ENCODE measurements around the gene SKI.

The SKI gene

DNA sequence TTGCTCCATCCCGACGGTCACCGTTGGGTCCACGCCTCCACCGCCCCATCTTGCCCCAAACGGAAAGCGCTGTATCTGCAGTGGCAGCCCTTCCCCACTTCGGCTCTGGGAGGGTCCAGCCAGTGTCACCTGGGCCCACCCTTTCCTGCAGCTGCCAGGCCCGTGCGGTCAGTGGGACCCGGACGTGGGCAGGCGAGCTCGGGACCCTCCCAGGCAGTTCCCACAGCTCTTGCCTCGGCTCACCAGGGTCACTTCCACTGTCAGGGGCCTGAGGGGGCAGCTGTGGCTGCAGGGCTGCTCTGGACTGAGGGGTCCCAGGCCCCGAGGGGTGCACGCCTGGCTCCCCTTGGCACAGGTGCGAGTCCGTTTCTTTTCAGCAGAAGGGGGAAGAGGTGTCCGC, 80.7 kb downstream of the SKI start:
- H3K4me3 ChIP-seq (ENCODE audit: low read length) = no peak overlapping the region
- peaks cover 27% of the 10 kb centered on the region for H3K4me1 ChIP-seq (ENCODE audit: control insufficient read depth, insufficient read depth, low read length)
- no peak overlapping the region for H3K4me2 ChIP-seq (ENCODE audit: low read length)
- H3K9ac ChIP-seq (ENCODE audit: low read depth, low read length) = no peak overlapping the region
- no peaks in the 10 kb centered on the region for H3K9me3 ChIP-seq (replicated peaks; ENCODE audit: low read length)
- peaks cover 58% of the 10 kb centered on the region for H3K36me3 ChIP-seq (ENCODE audit: insufficient read depth, low read length)
- H3K27me3 ChIP-seq (ENCODE audit: control insufficient read depth, insufficient read depth, low read length) = no peaks in the 10 kb centered on the region

DNA sequence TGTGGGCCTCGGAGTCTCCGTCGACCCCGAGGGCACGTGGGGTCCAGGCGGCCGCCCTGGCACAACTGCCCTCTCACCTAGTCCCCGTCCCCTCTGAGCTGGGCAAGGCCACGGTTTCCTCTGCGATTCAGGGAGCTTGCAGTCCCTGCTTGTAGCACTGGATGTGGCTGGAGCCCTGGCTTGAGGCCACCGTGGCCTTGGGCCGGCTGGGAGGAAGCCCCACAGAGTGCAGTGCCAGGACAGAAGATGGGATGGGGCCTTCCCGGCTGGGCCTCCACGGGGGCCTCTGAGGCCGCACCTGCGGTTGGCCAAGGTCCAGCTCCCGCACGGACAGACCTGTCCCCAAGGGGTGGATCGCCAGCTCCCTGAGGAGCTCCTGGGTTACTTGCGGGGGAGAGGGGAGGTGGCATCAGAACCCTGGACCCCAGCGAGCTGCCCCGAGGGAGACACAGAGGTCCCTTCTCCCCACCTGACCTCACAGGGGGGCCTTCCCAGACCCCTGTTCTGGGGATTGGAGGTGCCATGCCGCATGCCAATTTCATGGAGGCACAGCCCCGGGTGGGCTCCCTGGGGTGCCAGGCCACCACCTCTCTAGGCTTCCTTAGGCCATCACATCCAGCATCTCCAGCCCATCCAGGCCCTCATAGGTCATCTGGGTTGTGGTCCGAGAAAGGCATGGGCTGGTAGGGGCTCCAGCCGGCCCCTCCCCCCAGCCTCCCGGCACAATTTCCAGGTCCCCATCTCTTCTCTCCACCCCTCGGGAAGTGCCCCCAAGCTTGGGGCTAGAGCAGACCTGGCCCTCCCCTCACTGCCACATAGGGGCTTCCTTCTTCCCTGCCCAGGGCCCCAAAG, 82.4 kb downstream of the SKI start:
- Histone ChIP-seq H3K4me2 (ENCODE audit: low read length) (no peak overlapping the region), H3K27me3 (ENCODE audit: control insufficient read depth, insufficient read depth, low read length) (no peaks in the 10 kb centered on the region), H3K4me3 (ENCODE audit: low read length) (no peak overlapping the region), H3K9me3 (replicated peaks; ENCODE audit: low read length) (no peaks in the 10 kb centered on the region), H3K4me1 (ENCODE audit: control insufficient read depth, insufficient read depth, low read length) (peaks cover 37% of the 10 kb centered on the region), H3K9ac (ENCODE audit: low read depth, low read length) (no peak overlapping the region), H3K36me3 (ENCODE audit: insufficient read depth, low read length) (peaks cover 41% of the 10 kb centered on the region)

DNA sequence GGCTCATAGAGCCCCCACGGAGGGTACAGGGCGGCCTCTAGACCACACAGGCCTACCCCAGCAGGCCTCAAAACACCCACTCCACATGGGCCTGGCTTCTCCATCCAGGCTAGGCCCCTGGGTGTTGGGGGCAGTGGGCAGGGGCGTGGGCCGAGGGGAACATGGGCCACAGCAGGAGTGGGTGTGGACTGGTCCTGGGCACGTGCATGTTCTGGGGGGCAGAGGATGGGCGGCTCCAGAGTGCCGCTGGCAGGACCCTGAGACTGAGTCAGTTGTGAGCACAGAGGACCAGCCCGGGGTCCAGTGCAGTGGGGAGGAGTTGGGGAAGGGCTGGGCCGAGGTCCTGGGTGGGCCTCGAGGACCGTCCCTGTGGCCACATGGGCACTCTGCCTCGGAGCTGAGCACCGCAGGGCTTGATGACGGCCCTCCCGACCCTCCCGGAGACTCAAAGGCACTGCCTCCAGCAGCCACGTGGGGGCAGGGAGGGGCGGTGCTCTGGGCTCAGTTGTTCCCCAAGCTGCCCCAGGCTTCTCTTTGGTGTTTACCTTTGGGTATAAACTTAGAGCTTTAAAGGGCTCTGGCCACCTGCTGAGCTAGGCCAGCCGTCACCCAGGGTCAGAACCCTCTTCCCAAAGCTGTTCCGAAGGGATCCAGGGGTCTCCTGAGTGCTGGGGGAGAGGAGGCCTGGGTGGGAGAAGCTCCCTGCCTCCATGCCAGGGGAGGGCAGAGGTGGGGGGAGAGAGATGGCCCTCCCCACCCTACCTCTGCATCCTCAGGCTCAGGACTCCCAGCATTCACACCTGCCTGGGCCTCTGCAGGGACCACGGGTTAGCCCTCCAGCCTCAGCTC, 83.3 kb downstream of the SKI start:
- H3K9ac ChIP-seq (ENCODE audit: low read depth, low read length) = peak overlapping the region; percentile 55
- peaks cover 33% of the 10 kb centered on the region for H3K36me3 ChIP-seq (ENCODE audit: insufficient read depth, low read length)
- H3K4me2 ChIP-seq (ENCODE audit: low read length) = no peak overlapping the region
- no peaks in the 10 kb centered on the region for H3K9me3 ChIP-seq (replicated peaks; ENCODE audit: low read length)
- no peaks in the 10 kb centered on the region for H3K27me3 ChIP-seq (ENCODE audit: control insufficient read depth, insufficient read depth, low read length)
- H3K4me3 ChIP-seq (ENCODE audit: low read length) = no peak overlapping the region
- H3K4me1 ChIP-seq (ENCODE audit: control insufficient read depth, insufficient read depth, low read length) = peaks cover 46% of the 10 kb centered on the region

DNA sequence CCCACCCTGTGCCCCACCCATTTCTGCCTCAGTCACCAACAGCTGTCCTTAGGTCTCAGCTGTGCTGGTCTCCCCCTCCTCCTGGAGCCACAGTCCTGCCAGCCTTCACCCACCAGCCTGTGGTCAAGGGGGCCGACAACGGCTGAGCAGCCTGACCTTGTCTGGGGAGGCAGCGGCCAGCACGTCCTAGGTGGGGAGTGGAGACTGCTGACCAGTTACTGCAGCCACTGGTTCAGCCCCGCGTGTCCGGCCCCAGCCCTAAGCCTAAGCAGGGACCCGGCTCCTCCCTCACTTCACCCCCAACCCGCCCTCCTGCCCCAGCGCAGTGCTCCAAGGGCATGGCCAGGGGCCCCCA, 84.0 kb downstream of the SKI start:
- Histone ChIP-seq H3K36me3 (ENCODE audit: insufficient read depth, low read length) (peaks cover 27% of the 10 kb centered on the region), H3K9me3 (replicated peaks; ENCODE audit: low read length) (no peaks in the 10 kb centered on the region), H3K27me3 (ENCODE audit: control insufficient read depth, insufficient read depth, low read length) (no peaks in the 10 kb centered on the region), H3K4me2 (ENCODE audit: low read length) (no peak overlapping the region), H3K4me3 (ENCODE audit: low read length) (no peak overlapping the region), H3K9ac (ENCODE audit: low read depth, low read length) (no peak overlapping the region), H3K4me1 (ENCODE audit: control insufficient read depth, insufficient read depth, low read length) (peaks cover 53% of the 10 kb centered on the region)

DNA sequence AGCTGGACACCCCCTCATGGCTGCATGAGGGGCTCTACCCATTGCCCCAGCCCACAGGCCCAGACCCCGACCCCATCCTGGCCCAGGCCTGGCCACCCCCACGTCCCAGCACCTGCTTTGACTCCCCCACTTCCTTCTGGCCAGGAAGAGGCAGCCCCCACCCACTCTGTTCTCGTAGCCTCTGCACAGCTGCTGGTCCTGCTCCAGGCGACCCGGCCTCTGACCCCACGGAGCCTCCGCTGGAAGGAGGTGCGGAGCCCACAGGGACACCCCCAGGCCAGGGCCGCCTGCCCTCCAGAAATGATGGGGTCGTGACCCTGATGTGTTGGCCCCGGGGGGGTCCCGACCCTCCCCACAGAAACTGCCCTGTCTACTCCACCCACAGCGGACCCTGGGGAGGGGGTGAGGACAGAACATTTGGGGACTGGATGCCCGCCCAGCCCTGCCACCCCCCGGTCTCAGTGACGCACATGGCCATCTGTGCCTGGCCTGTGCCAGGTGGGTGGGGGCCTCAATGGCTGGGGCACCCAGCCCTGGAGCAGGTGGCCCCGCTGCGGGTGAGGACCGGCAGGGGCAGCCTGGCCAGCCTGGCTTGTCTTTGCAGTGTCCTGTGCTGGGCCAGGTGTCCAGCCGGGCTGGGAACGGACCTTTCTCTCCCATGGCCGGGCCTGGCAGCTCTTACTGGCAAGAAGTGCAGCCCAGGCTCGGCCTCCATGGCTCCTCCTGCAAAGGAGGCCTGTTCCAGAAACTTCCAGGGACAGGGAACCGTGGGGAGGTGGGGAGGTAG, 84.6 kb downstream of the SKI start:
- Histone ChIP-seq H3K27me3 (ENCODE audit: control insufficient read depth, insufficient read depth, low read length) (no peaks in the 10 kb centered on the region), H3K9me3 (replicated peaks; ENCODE audit: low read length) (no peaks in the 10 kb centered on the region), H3K36me3 (ENCODE audit: insufficient read depth, low read length) (peaks cover 21% of the 10 kb centered on the region), H3K4me2 (ENCODE audit: low read length) (no peak overlapping the region), H3K4me3 (ENCODE audit: low read length) (no peak overlapping the region), H3K4me1 (ENCODE audit: control insufficient read depth, insufficient read depth, low read length) (peaks cover 53% of the 10 kb centered on the region), H3K9ac (ENCODE audit: low read depth, low read length) (peak overlapping the region; percentile 18)

DNA sequence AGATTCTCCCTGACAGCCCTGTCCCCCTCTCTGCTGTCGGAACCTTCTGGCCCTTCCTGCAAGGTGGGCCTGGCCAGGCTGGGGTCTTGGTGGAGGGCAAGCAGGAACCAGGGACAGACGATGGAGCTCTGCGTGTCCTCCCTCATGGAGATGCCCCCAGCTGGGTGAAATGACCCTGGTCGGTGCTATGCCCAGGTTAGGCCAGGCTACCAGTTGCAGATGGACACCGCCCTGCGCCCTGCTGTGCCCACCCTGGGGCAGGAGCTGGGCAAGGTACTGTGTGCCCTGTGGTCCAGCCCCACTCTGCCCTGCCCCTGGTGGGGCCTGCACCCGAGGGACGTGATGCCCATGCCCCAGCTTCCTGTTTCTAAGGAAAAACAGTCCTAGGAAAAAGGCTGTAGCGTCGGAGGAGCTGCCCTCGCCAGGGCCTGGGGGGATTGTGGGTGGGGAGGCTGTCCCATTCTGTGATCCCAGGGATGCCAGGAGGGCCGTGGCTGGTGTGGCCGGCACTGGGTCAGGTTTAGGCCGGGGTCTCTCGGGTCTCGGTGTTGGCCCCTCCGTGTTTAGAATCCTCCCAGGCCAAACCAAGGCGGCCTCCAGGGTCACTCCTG, 85.6 kb downstream of the SKI start:
- Histone ChIP-seq H3K4me3 (ENCODE audit: low read length) (peak overlapping the region; percentile 63), H3K4me2 (ENCODE audit: low read length) (peak overlapping the region; percentile 82), H3K9ac (ENCODE audit: low read depth, low read length) (peak overlapping the region; percentile 75), H3K4me1 (ENCODE audit: control insufficient read depth, insufficient read depth, low read length) (peaks cover 53% of the 10 kb centered on the region), H3K27me3 (ENCODE audit: control insufficient read depth, insufficient read depth, low read length) (no peaks in the 10 kb centered on the region), H3K9me3 (replicated peaks; ENCODE audit: low read length) (no peaks in the 10 kb centered on the region), H3K36me3 (ENCODE audit: insufficient read depth, low read length) (peaks cover 11% of the 10 kb centered on the region)

DNA sequence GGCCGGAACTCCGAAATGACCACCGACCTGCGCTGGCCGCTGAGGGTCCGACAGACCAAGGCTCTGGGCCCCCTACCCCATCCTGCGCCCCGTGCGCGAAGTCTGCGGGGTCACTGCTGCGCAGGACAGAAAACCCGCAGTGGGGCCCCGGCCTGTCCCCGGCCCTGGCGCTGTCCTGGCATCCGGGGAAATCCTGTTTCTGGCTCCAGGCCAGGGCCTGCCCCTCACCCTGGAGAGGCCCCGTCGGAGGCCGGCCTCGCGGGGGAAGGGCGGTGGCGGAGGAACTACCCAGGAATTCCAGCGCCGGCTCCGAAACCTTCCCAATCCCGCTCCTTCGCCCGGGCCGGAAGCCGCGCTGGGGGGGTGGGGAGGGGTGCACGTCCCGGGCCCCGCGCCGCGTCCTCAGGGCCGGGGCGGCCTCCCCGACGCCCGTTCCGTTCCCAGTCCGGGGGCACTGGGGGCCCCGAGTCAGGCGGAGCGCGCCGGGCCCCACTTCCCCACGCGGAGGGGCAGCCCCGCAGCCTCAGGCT, 86.2 kb downstream of the SKI start:
- Histone ChIP-seq H3K27me3 (ENCODE audit: control insufficient read depth, insufficient read depth, low read length) (no peaks in the 10 kb centered on the region), H3K36me3 (ENCODE audit: insufficient read depth, low read length) (peaks cover 5% of the 10 kb centered on the region), H3K9ac (ENCODE audit: low read depth, low read length) (peak overlapping the region; percentile 75), H3K9me3 (replicated peaks; ENCODE audit: low read length) (no peaks in the 10 kb centered on the region), H3K4me2 (ENCODE audit: low read length) (peak overlapping the region; percentile 82), H3K4me1 (ENCODE audit: control insufficient read depth, insufficient read depth, low read length) (peaks cover 53% of the 10 kb centered on the region), H3K4me3 (ENCODE audit: low read length) (peak overlapping the region; percentile 63)

DNA sequence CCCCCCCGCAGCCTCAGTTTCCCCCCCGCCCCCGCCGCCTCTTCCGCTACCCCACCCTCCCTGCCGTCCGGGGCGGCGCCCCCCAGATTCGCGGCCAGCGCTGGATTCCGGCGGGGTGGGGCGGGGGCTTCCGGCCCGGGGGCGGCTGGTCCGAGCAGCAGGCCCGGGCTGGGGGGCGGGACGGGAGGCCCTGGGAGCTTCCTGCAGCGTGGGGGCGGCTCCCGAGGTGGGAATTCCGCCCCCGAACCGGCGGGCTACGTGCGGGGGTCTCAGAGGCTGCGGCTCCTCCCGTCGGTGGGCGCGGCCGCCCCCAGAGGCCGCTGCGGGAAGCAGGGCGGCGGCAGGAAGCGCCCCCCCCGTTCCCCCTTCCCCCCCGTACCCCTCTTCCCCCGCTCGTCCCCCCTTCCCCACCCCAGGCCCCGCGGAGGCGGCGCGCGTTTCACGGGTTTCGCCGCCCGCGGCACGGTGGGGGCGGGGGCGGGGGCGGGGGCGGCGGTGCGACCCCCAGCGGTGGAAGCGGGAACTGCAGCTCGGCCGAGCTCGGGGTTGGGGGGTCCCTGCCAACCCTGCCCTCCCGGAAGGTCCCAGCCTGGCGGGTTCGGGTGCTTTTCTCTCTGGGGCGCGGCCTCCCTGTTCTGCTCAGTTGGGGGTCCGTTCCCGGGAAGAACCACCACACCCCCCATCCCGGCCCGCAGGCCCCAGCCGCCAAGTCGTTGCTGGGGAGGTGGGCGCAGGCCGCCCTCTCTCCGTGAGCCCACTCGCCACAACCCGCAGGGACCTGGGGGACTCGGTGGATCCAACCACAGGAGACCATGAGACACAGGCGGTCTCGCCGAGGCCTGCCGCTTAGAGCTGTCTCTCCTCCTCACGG, 86.9 kb downstream of the SKI start:
- Histone ChIP-seq H3K9ac (ENCODE audit: low read depth, low read length) (peak overlapping the region; percentile 75), H3K4me1 (ENCODE audit: control insufficient read depth, insufficient read depth, low read length) (peaks cover 53% of the 10 kb centered on the region), H3K4me2 (ENCODE audit: low read length) (peak overlapping the region; percentile 82), H3K27me3 (ENCODE audit: control insufficient read depth, insufficient read depth, low read length) (no peaks in the 10 kb centered on the region), H3K9me3 (replicated peaks; ENCODE audit: low read length) (no peaks in the 10 kb centered on the region), H3K4me3 (ENCODE audit: low read length) (peak overlapping the region; percentile 63), H3K36me3 (ENCODE audit: insufficient read depth, low read length) (peaks cover 5% of the 10 kb centered on the region)

DNA sequence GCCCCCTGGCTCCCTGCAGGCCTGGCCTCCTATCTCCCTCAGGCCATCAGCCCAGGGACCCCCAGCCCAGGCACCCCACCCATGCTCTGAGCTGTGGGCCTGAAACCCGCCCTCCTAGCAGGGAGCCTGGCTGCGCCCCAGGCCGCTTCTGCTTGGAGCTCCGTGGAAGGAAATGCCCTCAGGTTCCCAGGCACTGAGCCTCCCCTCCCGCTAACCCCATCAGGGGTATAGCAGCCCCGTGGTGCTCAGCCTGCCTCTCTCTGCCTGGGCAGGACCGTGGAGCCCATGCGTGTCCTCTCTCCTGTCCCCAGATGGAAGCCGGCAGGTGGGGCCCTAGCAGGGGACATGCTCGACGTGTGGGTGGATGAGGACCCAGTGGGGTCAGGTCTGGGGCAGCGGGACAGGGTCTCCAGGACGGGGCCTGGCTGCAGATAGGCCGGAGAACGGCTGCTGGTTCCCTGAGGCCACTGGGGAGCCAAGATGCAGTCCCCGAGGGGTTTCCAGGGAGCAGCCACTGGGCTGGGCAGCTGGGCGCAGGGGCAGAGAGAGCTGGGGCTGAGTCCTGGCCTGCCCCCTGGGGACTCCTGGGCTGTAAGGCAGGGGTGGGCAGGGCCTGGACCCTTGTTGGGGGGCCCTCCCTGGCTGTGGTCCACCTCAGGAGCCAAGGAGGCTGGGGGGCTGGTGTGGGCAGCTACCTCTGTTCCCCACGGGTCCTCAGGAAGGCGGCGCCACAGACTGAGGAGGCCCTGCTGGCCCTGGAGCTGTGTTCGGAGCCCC, 87.7 kb downstream of the SKI start:
- Histone ChIP-seq H3K9ac (ENCODE audit: low read depth, low read length) (peak overlapping the region; percentile 56), H3K4me1 (ENCODE audit: control insufficient read depth, insufficient read depth, low read length) (peaks cover 59% of the 10 kb centered on the region), H3K9me3 (replicated peaks; ENCODE audit: low read length) (no peaks in the 10 kb centered on the region), H3K36me3 (ENCODE audit: insufficient read depth, low read length) (peaks cover 2% of the 10 kb centered on the region), H3K27me3 (ENCODE audit: control insufficient read depth, insufficient read depth, low read length) (no peaks in the 10 kb centered on the region), H3K4me2 (ENCODE audit: low read length) (peak overlapping the region; percentile 59), H3K4me3 (ENCODE audit: low read length) (no peak overlapping the region)
